Measurements from ENCODE around the gene C1QTNF1. TPM values are rescaled to one million over a fixed set of nuclear protein-coding genes. Genes with fewer than 3 reads are reported as not detected.

Gene C1QTNF1
- total RNA-seq, 1 donor from 2014 or later = 0.26 TPM

DNA sequence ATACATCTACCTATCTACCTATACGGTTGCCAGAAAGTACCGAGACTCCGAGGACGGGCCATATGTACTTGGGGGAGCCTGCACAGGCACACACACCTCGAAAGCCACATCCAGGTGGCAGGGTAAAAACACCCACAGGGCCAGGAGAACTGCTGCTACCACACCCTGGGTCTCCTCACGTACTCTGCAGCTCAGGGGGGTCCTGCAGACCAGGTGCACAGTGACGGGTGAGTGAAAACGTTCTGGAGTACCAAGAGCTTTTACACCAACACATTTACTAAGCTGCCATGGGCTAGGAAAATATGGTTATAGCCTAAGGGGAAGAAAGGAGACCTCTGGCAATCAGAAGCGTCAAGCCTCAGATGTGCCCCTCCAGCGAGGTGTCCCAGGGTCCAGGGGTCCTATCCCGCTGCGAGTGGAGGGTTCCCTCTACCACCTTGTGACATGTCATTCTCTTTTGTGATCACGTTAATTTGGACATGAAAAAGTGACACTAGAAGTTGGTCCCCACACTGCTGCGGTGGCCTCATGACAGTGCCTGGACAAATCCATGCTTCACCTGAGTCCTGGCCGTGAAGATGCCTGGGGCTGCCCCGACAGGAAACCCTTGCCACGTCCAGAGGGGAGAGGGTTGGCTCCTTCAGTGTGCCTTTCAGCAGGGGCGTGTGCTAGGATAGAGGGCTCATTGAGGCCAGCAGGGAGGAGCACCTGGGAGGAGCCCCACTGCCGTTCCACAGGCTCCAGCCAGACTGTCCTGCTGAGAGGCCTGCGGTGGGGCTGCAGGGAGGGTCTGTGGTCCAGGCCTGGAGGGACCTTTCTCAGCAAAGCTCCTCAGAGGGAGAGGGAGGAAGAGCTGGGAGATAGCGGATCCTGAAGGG is 16.2 kb upstream of the C1QTNF1 start:
- H3K36me3 Mint-ChIP-seq (ENCODE audit: low read depth, unreplicated experiment) = peaks cover 12% of the 10 kb centered on the region
- TF ChIP-seq, protein P1, sequence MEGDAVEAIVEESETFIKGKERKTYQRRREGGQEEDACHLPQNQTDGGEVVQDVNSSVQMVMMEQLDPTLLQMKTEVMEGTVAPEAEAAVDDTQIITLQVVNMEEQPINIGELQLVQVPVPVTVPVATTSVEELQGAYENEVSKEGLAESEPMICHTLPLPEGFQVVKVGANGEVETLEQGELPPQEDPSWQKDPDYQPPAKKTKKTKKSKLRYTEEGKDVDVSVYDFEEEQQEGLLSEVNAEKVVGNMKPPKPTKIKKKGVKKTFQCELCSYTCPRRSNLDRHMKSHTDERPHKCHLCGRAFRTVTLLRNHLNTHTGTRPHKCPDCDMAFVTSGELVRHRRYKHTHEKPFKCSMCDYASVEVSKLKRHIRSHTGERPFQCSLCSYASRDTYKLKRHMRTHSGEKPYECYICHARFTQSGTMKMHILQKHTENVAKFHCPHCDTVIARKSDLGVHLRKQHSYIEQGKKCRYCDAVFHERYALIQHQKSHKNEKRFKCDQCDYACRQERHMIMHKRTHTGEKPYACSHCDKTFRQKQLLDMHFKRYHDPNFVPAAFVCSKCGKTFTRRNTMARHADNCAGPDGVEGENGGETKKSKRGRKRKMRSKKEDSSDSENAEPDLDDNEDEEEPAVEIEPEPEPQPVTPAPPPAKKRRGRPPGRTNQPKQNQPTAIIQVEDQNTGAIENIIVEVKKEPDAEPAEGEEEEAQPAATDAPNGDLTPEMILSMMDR (IDR thresholded peaks at IDR 0.05; ENCODE audit: unreplicated experiment) = no peak
- no peak overlapping the region for H3K27ac Mint-ChIP-seq (ENCODE audit: unreplicated experiment)
- H3K4me3 Mint-ChIP-seq (ENCODE audit: unreplicated experiment) = peak overlapping the region; percentile 98
- peaks cover 9% of the 10 kb centered on the region for H3K27me3 Mint-ChIP-seq (ENCODE audit: unreplicated experiment)
- H3K4me1 Mint-ChIP-seq (ENCODE audit: unreplicated experiment) = peaks cover 35% of the 10 kb centered on the region
- H3K9me3 Mint-ChIP-seq (ENCODE audit: unreplicated experiment) = no peaks in the 10 kb centered on the region
- DNase-seq (ENCODE audit: low spot score) = no peak

DNA sequence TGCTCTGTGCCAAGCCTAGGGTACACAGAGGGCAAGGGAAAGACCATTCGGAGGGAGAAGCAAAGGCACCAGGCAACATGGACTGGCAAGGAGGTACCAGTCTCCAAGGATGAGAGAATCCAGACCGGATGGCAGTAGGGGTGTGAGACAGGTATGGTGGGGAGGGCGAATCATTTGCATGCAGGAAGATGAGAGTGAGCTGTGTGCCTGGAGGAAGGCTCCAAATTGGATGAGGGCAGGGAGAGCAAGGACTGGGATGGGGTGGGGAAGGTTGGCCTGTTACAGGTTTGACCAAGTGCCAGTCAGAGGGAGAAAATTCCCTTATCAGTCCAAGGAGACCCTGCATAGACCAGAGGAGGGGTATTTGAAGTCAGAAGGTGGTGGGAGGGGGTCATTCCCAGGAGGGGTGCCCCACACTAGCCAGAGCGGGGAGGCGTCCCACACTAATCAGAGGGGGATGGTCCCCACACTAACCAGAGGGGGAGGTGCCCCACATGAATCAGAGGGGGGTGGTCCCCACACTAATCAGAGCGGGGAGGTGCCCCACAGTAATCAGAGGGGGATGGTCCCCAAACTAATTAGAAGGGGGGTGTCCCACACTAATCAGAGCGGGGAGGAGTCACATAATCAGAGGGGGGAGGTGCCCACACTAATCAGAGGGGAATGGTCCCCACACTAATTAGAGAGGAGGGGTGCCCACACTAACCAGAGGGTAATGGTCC is 15.1 kb upstream of the C1QTNF1 start:
- H3K27me3 Mint-ChIP-seq (ENCODE audit: unreplicated experiment) = peaks cover 7% of the 10 kb centered on the region
- peak overlapping the region; percentile 91 for H3K27ac Mint-ChIP-seq (ENCODE audit: unreplicated experiment)

DNA sequence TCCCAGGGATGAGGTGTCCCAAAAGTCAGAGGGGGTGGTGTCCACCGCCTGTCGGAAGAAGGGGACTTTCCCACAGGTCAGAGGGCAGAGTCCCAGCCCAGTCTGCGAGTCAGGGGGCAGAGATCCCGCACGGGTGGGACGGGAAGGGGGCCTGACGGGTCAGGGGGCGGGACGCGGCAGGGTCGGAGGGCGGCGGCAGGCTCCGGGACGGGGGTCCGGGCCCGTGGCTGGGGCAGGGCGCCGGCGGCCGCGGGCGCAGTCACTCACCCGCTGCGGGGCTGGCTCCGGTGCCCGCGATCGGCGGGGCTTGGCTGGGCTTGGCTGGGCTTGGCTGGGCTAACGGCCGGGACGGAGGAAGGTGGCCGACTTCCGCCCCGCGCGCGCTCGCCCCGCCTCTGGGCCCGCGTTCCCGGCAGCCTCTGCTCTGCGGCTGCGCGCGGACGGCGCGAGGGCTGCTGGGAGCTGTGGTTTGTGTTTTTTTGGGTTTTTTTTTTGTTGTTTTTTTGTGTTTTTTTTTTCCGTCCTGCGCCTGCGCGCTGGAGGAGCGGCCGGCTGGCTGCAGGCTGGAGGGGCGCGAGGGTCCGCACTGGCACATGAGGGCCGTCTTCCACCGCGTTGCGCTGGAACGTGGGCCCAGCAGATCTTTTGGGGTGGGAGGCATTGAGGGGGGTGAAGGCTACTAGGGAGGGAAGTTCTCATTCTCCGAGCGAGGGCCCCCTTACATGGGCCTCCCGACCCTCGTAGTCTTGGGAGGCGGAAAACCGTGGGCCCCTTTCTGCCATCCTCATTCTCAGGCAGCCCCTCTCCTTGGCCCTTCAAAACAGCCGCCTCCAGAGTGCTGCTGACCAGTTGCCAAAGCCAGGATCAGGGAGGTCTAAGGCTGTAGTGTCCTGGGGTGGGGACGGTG is 14.3 kb upstream of the C1QTNF1 start, which contains the start of gene CANT1:
TSS of gene CANT1 (minus strand) at position 368 of the 907 bp plus-strand sequence. CDS start 12,142 bp downstream, outside the sequence.
- peak within 1 kb of the TSS; percentile 98 for H3K4me3 Mint-ChIP-seq (ENCODE audit: unreplicated experiment)
- peak; percentile 89 for DNase-seq (ENCODE audit: low spot score)
- peaks cover 14% of the 10 kb centered on the region for H3K36me3 Mint-ChIP-seq (ENCODE audit: low read depth, unreplicated experiment)
- peaks cover 35% of the 10 kb centered on the region for H3K4me1 Mint-ChIP-seq (ENCODE audit: unreplicated experiment)
- TF ChIP-seq, protein P1 (IDR thresholded peaks at IDR 0.05; ENCODE audit: unreplicated experiment) = no peak
- peaks cover 7% of the 10 kb centered on the region for H3K27me3 Mint-ChIP-seq (ENCODE audit: unreplicated experiment)
- no peaks in the 10 kb centered on the region for H3K9me3 Mint-ChIP-seq (ENCODE audit: unreplicated experiment)
- peak within 1 kb of the TSS; percentile 91 for H3K27ac Mint-ChIP-seq (ENCODE audit: unreplicated experiment)

More for the DNA sequence above, 15.1 kb upstream of the C1QTNF1 start:
- Mint-ChIP-seq H3K9me3 (ENCODE audit: unreplicated experiment) (no peaks in the 10 kb centered on the region), H3K36me3 (ENCODE audit: low read depth, unreplicated experiment) (peaks cover 14% of the 10 kb centered on the region), H3K4me1 (ENCODE audit: unreplicated experiment) (peaks cover 35% of the 10 kb centered on the region), H3K4me3 (ENCODE audit: unreplicated experiment) (peak overlapping the region; percentile 98)
- TF ChIP-seq, protein P1 (IDR thresholded peaks at IDR 0.05; ENCODE audit: unreplicated experiment) = no peak
- no peak for DNase-seq (ENCODE audit: low spot score)

DNA sequence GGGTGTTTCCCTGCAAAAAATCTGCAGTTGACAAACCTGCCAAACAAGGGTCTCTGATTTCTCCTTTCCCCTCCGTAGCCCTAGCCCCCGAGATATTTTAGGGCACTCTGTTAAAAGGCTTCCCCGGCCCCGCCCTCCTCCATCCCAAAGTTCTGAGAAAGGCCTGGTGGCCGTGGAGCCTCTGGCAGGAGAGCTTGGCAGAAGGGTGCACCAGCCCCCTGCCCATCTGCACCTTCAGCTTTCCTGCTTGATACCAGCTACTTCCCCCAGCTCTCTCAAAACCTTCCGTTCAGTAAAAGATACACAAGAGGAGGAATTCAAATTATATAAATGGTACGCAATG is 13.7 kb upstream of the C1QTNF1 start:
- TF ChIP-seq, protein P1 (IDR thresholded peaks at IDR 0.05; ENCODE audit: unreplicated experiment) = no peak
- peak overlapping the region; percentile 87 for H3K4me3 Mint-ChIP-seq (ENCODE audit: unreplicated experiment)
- no peaks in the 10 kb centered on the region for H3K9me3 Mint-ChIP-seq (ENCODE audit: unreplicated experiment)
- no peak for DNase-seq (ENCODE audit: low spot score)
- H3K4me1 Mint-ChIP-seq (ENCODE audit: unreplicated experiment) = peaks cover 35% of the 10 kb centered on the region
- H3K27me3 Mint-ChIP-seq (ENCODE audit: unreplicated experiment) = peaks cover 7% of the 10 kb centered on the region
- peak overlapping the region; percentile 1 for H3K27ac Mint-ChIP-seq (ENCODE audit: unreplicated experiment)
- H3K36me3 Mint-ChIP-seq (ENCODE audit: low read depth, unreplicated experiment) = peaks cover 14% of the 10 kb centered on the region
